HG02623 (cell line): ENCODE results near the gene NFIX.

Experiments used
- ATAC-seq: cut with Tn5 transposase; IDR thresholded peaks from one replicate; pipeline ENCODE4 v1.9.1; 2021; ENCODE audit warnings: moderate library complexity; ENCODE audit not compliant: unreplicated experiment

NFIX gene

DNA sequence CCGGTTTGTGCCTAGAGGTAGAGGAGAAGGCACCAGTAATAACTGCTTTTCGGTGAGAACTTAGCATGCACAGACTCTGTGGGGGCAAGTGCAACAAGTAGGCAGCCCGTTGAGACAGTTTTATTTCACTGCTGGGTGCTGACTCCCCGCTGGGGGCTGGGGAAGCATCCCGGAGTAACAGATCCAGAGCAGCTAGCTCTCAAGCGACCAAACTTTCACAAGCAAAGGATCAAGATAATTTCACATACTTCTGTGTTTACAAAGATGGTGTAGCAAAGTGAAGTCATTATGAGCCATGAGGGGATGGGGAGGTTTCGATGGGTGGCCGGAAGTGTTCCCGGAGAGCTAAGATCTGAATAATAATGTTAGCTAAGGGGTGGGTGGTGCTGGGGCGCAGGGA, 125.5 kb downstream of the NFIX start:
- ATAC-seq: no peak

DNA sequence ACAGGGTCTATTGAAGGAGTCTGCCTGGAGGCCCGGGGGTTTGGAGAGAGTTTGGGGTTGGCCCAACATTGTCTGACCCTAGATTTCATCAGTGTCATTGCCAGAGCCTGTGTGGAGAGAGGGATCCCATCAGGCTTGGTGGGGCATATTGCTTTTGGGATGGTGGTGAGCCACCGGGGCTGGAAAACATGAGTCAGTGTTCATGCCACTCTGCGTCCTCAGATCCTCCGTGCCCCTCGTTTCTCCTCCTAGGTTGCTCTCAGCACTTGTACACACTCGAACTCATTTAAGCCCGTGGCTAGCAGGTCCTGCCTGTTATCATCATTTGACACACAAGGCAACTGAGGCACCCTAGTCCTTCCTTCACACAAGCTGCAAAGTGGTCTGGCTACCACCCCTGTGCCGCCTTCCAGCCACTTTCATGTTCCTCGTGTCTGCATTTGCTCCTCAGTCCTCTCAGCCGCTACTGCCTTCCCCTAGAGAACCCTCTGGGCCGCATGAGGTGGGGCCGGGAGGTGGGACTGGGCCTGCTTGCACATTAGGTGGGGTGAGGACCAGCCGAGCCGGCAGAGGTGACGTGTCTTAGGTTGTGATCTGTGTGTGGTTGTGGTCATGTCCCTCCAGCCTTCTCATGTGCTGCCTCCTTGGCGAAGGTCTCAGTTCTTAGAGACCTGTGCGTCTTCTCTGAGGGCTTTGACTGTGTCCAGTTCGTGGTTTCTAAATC, 126.4 kb downstream of the NFIX start:
- ATAC-seq: no peak

DNA sequence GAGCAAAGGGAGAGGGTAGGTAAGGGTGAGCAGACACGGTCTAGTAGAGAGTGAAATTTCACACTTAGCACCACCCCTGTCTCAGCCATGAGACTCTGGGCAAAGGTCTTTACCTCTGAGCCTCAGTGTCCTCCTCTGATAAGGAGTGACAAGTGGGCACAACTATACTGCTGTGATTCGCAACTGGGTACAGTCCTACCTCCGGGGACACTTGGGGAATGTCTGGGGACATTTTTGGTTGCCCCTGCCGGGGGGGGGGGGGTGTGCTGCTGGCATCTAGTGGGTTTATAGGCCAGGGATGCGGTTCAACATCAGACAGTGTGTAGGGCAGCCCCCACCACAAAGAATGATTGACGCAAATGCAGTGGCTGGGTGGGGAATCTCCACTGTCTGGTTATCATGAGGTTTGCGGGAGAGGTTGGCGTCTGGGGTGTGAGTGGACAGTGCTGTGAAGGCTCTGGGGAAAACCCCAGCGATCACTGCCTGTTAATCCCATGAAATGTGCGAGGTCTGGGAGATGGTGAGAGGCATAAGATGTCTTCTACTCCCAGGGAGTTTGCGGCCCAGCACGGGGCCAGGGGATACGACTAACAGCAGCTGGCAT, 127.1 kb downstream of the NFIX start:
- no peak for ATAC-seq

DNA sequence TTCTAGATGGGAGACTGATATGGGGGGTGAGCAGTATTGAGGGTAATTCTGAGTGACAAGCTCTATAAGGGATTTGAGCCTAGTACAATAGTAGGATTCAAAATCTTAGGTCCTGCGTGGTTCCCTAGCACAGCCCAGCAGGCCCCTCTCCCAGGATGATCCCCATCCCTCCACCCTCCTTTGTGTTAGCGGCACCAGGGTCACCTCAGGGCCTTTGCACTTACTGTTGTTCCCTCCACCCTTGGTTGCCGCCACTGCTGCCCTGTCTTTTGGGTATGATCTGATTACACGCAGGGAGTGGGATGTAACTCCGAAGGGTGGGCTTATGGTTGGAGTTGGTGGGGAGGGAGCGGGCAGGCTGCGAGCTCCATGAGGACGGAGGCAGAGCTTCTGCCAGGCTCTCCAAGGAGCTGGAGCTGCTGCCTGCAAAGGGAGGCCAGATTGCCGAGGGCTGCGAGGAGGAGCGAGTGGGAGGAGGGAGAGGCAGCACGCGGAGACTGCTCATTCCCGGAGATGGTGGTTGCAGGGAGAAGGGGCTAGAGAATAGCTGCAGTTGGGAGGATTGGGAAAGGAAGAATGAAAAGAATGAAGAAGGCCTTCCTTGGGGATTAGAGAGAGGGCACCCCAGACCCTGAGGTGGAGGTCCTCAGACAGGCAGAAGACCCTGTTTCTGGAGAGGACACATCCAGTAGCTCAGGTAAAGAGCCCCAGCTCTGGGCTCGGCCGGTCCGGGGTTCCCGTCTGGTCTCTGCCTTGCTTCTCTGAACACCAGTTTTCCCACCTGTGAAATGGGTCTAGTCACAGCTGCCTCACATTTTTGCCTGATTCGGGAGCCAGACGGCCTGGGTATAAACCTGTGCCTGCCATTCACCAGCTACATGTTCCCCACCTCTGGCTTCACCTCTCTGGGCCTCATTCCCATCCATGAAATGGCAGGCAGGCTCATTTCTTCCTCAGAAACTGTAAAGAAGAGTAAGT, 128.0 kb downstream of the NFIX start:
- no peak for ATAC-seq

DNA sequence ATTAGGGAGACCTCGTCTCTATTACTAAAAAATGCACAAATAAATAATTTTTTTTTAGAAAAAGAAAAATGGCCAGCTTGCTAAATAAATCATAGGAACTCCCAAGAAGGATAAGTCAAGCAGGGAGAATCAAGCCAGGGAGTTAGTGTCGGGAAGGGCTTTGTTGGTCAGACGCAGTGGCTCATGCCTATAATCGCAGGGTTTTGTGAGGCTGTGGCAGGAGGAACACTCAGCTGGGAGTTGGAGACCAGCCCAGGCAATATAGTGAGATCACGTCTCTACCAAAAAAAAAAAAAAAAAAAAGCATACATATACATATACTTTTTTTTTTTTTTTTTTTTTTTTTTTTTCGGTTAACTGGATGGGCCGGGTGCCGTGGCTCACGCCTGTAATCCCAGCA, 131.8 kb downstream of the NFIX start:
- ATAC-seq: no peak

DNA sequence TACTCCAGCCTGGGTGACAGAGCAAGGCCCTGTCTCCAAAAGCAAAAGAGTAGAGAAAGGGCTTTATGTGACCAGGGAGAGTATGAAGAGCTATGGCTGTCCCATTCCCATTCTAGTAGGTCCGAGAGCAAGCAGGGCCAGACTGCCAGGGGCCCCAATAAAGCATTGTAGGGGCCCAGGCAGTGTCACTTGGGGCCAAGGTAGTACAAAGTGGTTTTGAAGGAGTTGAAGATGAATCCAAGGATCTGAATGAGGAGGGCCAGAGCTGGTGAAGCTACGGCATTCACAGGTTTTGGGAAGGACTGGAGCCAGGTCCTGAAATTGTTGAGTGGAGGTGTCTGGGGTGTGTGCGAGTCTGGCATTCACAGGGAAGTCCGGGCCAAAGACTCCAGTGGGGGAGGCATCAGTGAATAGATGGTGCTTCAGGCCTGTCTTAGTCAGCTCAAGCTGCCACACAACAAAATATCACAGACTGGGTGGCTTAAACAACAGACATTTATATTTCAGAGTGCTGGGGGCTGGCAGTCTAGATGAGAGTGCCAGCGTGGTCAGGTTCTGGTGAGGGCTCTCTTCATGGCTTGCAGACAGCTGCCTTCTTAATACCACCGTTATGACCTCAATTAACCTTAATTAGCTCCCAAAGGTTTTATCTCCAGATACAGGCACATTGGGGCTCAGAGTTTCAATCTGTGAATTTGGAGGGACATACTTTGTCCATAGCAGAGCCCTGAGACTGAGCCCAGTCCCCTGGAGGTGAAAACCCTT, 132.7 kb downstream of the NFIX start:
- no peak for ATAC-seq

DNA sequence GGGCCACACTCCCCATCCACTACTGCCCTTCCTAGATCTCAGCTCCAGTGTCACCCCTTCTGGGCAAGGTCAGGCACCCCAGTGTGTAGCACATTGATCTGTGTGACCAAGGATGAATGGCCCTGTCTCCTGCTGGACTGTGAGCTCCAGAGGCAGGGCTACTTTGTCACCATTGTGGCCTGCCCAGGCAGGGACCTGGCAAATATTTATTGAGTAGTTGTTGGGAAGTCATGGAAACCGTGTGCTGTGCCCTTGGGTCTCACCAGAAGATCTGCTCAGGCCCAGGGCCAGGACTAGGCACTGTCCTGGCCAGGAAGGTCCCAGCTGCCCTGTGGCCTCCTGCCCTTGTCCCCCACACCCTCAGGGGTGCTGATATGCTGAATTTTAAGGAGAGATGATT, 133.3 kb downstream of the NFIX start:
- no peak for ATAC-seq

DNA sequence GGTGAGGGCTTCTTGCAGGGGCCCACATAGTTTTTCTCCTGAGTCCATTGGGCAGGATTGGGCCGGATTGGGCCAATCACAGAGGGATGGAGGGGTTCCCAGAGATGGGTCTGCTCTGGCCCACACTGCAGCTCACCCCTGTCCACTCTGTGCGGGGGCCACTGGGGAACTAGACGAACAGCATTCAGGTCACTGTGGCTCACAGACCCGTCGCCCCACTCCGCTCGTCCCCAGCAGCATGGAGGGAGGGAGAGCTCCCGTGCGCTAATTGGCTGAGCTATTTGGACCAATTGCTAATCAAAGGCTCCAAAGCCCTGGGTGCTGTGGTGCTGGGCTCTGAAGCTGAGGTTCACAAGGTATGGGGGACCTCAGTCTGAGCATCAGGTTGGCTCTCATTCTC, 134.1 kb downstream of the NFIX start:
- ATAC-seq: no peak

DNA sequence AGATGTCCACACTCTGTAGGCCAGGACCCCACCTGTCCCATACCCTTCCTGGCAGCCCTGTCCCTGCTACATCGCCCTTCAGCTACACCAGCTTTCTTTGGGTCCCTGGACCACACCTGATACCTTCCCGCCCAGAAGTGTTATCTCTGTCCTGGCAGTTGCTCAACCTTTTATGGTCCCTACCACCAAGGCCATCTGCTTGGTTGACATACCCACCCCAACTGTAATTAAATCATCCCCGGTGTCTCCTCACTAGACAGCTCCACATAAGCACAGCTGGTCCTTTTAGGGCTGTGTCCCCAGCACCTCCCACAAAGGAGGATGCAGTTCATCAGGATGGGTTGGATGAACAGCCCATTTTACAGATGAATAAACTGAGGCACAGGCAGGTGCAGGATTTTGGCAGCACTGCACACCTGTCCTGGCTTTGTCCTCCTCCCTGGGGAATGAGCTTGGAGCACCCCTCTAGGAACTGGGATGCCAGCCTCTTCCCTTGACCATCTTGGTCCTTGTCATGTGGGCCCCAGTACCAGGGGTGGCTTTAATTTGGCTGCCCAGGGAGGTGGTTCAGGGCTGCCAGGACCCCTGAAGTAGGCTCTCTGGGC, 135.7 kb downstream of the NFIX start:
- no peak for ATAC-seq

DNA sequence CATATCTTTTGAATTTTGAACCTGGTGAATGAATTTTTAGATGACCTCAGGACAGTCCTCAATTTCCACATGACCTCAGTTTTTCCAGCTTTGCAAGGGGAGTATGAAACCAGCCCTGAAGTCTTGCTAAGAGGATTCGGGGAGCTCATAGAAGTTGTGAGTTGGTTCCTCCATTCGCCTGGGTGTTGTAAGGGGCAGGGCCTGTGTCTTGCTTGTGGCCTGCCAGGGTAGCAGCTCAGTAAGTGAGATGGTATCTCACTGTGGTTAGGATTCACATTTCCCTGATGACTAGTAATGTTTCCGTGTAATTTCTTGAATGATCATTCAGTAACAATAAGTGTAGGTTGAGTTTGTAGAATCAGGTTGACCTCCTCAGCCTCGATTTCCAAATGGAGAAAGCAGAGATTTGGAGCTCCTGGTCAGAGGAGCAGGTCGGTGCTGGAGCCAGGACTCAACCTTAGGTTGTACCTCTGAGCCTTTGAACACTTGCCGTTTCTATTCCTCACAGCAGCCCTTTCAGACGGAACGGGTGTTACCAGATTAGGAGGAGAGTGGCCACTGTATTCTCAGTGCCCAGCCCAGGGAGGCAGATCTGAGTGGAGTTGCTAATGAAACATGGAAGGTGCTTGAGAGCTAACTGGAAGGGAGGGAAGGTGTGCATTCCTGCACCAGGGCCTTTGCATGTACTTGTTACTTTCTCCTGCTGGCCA, 137.4 kb downstream of the NFIX start:
- ATAC-seq: no peak

DNA sequence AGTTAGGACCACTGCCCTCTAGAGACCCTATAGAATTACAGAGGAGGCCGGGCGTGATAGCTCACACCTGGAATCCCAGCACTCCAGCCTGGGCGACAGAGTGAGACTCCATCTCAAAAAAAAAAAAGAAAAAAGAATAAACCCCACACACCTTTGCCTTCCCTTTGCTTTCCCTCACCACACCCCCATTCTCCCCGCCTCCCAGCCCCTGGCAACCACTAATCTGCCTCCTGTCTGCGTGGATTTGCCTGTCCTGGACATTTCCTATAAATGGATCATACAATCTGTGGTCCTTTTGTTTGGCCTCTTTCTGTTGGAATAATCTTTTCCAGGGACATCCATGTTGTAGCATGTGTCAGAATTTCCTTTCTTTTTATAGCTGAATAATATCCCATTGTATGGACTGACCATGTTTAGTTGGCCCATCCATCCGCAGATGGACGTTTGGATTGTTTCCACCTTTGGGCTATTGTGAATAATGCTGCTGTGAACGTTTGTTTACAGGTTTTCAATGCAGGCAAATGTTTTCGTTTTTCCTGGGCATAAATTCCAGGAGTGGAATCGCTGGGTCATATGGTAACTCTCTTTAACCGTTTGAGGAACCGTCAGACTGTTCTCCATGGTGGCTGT, 138.1 kb downstream of the NFIX start:
- no peak for ATAC-seq

DNA sequence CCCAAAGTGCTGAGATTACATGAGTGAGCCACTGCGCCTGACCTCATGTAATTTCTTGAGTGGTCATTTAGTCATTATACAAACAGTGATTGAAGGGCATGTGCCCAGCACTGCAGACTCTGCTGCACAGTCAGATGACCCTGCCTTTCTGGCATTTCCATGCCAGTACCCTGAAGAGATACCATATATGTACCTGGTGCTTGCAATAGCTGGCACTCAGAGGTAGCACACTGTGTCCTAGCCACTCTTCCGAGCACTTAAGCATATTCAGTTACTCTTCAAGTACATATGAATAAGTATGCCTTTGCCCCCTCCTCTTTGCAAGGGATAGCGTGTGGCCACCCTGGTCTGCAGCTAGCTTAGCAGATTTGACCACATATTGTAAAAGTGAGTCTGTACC, 139.4 kb downstream of the NFIX start:
- no peak for ATAC-seq

DNA sequence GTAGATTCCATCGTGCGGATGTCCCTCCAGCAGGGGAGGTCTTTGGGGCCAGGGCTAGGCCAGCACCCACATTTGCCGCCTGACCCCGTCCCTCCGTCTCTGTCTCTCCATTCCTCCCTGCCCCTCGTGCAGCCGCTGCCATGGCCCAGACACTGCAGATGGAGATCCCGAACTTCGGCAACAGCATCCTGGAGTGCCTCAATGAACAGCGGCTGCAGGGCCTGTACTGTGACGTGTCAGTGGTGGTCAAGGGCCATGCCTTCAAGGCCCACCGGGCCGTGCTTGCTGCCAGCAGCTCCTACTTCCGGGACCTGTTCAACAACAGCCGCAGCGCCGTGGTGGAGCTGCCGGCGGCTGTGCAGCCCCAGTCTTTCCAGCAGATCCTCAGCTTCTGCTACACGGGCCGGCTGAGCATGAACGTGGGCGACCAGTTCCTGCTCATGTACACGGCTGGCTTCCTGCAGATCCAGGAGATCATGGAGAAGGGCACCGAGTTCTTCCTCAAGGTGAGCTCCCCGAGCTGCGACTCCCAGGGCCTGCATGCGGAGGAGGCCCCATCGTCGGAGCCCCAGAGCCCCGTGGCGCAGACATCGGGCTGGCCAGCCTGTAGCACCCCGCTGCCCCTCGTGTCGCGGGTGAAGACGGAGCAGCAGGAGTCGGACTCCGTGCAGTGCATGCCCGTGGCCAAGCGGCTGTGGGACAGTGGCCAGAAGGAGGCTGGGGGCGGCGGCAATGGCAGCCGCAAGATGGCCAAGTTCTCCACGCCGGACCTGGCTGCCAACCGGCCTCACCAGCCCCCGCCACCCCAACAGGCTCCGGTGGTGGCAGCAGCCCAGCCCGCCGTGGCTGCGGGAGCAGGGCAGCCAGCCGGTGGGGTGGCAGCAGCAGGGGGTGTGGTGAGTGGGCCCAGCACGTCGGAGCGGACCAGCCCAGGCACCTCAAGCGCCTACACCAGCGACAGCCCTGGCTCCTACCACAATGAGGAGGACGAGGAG, 140.1 kb downstream of the NFIX start:
- ATAC-seq: no peak

DNA sequence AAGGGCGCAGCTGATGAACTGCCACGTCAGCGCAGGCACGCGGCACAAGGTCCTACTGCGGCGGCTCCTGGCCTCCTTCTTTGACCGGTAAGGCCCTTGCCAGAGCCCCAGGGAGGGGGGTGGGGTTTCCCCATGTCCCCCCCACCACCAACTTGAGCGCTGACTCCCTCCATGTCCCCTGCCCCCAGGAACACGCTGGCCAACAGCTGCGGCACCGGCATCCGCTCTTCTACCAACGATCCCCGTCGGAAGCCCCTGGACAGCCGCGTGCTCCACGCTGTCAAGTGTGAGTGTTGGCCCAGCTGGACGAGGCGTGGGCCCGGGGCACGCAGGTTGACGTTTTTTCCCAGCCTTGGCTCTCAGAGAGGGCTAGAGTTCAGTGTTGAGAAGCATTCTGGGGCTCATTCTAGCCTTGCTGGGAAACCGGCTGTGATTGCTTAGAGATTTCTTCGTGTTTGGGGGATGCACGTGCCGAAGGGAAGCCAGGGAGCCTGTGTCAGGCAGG, 142.1 kb downstream of the NFIX start:
- ATAC-seq: no peak

DNA sequence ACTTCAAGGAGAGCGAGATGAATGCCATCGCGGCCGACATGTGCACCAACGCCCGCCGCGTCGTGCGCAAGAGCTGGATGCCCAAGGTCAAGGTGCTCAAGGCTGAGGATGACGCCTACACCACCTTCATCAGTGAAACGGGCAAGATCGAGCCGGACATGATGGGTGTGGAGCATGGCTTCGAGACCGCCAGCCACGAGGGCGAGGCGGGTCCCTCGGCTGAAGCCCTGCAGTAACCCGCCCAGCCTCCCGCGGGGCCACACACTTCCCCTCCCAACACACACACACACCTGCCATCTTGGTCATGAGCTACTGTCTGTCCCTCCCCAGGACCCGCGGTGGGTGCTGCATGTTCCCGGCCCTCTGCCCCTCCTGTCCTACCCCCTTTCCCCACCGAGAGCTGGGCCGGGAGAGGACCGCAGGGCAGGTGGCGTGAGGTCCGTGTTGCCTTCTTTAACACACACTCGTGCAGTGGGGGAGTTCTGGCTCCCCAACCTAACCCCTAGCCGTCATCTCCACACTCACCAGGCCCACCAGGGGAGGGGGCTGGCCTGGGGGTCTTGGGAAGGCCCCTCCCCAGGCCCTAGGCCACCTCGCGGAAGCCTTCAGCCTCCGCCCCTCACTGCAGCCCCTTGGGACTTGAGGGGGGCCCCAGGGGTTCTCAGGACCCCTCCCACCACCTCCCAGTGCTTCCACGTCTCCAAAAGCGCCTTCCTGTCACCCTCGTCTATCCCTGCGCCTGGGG, 143.1 kb downstream of the NFIX start:
- ATAC-seq: no peak

DNA sequence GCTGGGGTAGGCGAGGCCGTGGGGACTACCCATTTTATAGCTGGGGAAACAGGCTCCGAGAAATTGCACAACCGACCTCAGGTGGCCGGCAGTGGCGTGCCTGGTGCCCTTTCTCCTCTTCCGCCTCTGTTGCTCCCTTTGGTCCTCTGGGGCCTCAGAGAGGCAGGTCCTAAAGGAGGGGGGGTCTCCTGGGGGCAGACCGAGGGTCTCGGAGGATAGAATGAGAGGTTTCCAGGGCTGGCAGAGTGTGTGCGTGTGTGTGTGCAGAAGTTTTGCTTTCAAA, 143.6 kb downstream of the NFIX start:
- ATAC-seq: no peak

DNA sequence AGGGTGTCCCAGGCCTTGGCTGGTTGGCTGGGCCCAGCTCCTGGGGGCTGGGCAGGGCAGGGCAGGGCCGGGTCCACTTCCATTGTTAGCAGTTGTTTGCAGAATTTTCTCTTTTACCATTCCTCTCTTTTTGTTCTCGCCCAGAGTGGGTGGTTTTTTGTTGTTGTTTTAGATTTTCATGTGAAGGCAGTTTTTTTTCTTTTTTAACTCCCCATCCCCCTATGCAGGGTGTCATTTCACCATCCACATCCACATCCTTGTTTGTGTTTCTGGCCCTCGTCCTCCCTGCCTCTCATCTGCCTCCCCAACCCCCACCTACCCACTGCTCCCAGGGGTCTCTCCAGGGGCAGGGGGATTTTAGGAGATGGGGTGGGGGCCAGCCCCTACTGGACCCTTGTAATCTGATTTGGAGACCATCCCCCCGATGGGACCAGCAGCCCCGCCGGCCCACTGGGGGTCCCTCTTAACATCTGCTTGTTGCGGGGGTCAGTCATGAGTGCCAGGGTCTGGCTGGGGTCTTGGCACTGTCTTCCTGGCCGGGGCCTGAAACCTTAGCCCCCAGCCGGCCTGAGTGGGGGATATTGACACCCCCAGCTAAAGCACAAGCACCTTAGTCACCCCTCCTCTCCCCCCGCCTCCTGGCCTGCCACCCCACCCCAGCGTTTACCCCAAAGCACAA, 144.5 kb downstream of the NFIX start:
- ATAC-seq: no peak
